CD8-positive, alpha-beta memory T cell (primary cell): ENCODE data around the gene HPS5. TPM values are rescaled to one million over a fixed set of nuclear protein-coding genes. Genes with fewer than 3 reads are reported as not detected.

ENCODE experiments used
- CTCF ChIA-PET: fragments of 350-600 bp; sonication (Branson Sonifier 250); formaldehyde crosslinking; loops from one replicate; lab custom pipeline; 2021; ENCODE audit warnings: antibody characterized with exemption; lab: Charles Lee
- POLR2A ChIA-PET: fragments of 350-600 bp; sonication (Branson Sonifier 250); formaldehyde crosslinking; loops from one replicate; lab custom pipeline; 2021; ENCODE audit warnings: antibody characterized with exemption; lab: Charles Lee
- DNase-seq, 5 donors: peaks; one replicate each; pipeline versions ENCODE4 v3.0.0 to v3.0.0-alpha.2; 2020 to 2022; ENCODE audit warnings: mixed read lengths in 1 of 5
- H3K27ac ChIP-seq: one replicate; pipeline ENCODE4 v1.7.0; 2013; ENCODE audit warnings: low read depth, mild to moderate bottlenecking, low read length, moderate library complexity
- H3K27me3 ChIP-seq: 2 replicates; pipeline ENCODE4 v1.7.0; 2013; ENCODE audit warnings: low read length, mild to moderate bottlenecking; ENCODE audit not compliant: insufficient read depth, poor library complexity, severe bottlenecking
- H3K36me3 ChIP-seq: 2 replicates; pipeline ENCODE4 v1.7.0; 2013; ENCODE audit warnings: mild to moderate bottlenecking, low read length, moderate library complexity; ENCODE audit not compliant: insufficient read depth
- H3K4me1 ChIP-seq: 2 replicates; pipeline ENCODE4 v1.7.0; 2013; ENCODE audit warnings: mild to moderate bottlenecking, low read length, moderate library complexity; ENCODE audit not compliant: insufficient read depth
- H3K4me3 ChIP-seq: 2 replicates; pipeline ENCODE4 v1.7.0; 2013; ENCODE audit warnings: mild to moderate bottlenecking, low read length
- H3K9me3 ChIP-seq: 2 replicates; pipeline ENCODE4 v1.7.0; 2013; ENCODE audit warnings: mild to moderate bottlenecking, low read length
- H3K27ac Mint-ChIP-seq, 8 donors: one replicate each; pipeline ENCODE4 v1.8.0; 2020 to 2021; ENCODE audit warnings: mixed read lengths in 8 of 8, mild to moderate bottlenecking in 6 of 8, inconsistent platforms in 3 of 8, moderate library complexity in 3 of 8
- H3K27me3 Mint-ChIP-seq, 2 donors: one replicate each; pipeline ENCODE4 v1.8.0; 2020 to 2021; ENCODE audit warnings: mixed read lengths in 2 of 2, mild to moderate bottlenecking in 1 of 2, moderate library complexity in 1 of 2
- H3K36me3 Mint-ChIP-seq, 3 donors: one replicate each; pipeline ENCODE4 v1.8.0; 2020 to 2021; ENCODE audit warnings: mixed read lengths in 3 of 3, inconsistent platforms in 1 of 3, mild to moderate bottlenecking in 1 of 3
- H3K4me1 Mint-ChIP-seq, 3 donors: one replicate each; pipeline ENCODE4 v1.8.0; 2020 to 2021; ENCODE audit warnings: mixed read lengths in 3 of 3, inconsistent platforms in 1 of 3, mild to moderate bottlenecking in 1 of 3
- H3K4me3 Mint-ChIP-seq, 7 donors: one replicate each; pipeline ENCODE4 v1.8.0; 2020 to 2021; ENCODE audit warnings: mixed read lengths in 7 of 7, mild to moderate bottlenecking in 6 of 7, moderate library complexity in 4 of 7, inconsistent platforms in 2 of 7
- H3K9me3 Mint-ChIP-seq, 5 donors: one replicate each; pipeline ENCODE4 v1.8.0; 2020 to 2022; ENCODE audit warnings: mixed read lengths in 5 of 5, mild to moderate bottlenecking in 3 of 5, moderate library complexity in 2 of 5, inconsistent platforms in 1 of 5
- polyA plus RNA-seq: library from polyadenylated mRNA; unstranded; fragments of 300-500 nt; fragmentation: Illumina TruSeq; gene quantifications from one replicate; pipeline ENCODE4 v1.2.3, GENCODE V29; 2021
- total RNA-seq, 2 experiments: library from RNA; stranded (reverse); gene quantifications; one replicate each; pipeline ENCODE4 v1.2.3, GENCODE V29; 2021

The HPS5 gene
- total and polyA plus RNA-seq, 3 experiments from 2014 or later = 13.8 to 19.4 (median 18.5) TPM

DNA sequence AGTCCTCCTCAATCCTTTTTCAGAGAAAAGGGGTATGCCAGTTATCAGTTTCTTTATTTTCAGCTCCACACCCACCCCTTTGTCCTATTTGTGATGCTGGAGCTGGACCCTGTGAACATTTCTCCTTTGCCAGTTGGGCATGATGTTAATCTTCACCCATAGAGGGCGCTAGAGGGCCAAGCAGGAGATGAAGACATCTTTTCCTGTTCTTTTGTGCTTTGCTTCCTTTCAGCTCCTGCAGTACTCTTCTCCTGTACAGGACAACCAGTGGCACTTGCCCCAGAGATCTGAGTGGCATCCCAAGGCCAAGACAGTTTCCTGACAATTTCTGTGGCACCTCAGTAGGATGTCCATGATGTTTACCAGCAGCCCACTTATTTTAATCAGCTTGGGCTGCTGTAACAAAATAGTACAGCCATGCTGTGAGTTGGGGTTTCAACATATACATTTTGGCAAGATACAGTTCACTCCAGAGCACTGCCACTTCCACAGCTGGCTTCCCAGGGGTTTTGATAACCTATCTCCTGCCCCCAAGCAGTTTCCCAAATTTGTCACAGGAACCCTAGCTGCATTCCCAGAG, 78.1 kb downstream of the HPS5 start:
- DNase-seq = peak; percentile 33 to 78 (median 49)
- Histone ChIP-seq H3K4me1 (no peaks in the 10 kb centered on the region), H3K9me3 (no peaks in the 10 kb centered on the region), H3K27me3 (peaks cover 9% of the 10 kb centered on the region), H3K27ac (no peak overlapping the region), H3K4me3 (no peak overlapping the region), H3K36me3 (no peaks in the 10 kb centered on the region)
- H3K36me3 Mint-ChIP-seq = peaks cover 0 to 6% (median 0%) of the 10 kb centered on the region in 3 donors
- peaks cover 8 to 10% of the 10 kb centered on the region in 2 donors for H3K27me3 Mint-ChIP-seq
- peaks cover 15 to 25% (median 17%) of the 10 kb centered on the region in 3 donors for H3K4me1 Mint-ChIP-seq
- H3K4me3 Mint-ChIP-seq = peak overlapping the region in 2 of 7 donors; percentile 6 to 28
- POLR2A ChIA-PET = interaction anchor here (0.7 to 1.1 kb wide), 2 partner anchors 152 to 297 kb away, joined by 3 read pairs; no protein-coding TSS in a partner anchor
- peaks cover 0 to 5% (median 0%) of the 10 kb centered on the region in 5 donors for H3K9me3 Mint-ChIP-seq
- H3K27ac Mint-ChIP-seq = peak overlapping the region in 6 of 8 donors; percentile 6 to 81 (median 53)
- CTCF ChIA-PET = interaction anchor here (0.6 to 2.1 kb wide), 21 partner anchors 9 to 487 kb away, joined by 3 to 11 read pairs (median 3); partner anchors contain the start of genes LDHA, SPTY2D1 and TSG101

DNA sequence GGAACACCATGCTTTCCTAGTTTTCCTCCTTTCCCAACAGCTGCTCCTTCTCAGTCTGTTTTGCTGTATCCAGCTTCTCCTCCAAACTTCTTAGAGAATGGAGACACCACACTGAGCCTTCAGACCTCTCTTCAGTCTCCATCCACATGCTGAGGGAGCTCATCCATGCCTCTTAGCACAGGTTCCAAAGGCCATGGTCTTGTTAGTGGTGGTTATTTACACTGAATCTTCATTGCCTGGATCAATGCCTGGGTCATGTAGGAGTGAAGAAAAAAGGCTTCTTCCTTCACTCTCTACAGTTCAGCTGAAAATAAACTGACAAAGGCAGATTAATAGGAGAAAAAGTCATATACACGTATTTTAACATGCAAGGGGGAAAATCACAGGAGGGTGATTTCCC, 82.3 kb downstream of the HPS5 start:
- Histone ChIP-seq H3K4me3 (no peak overlapping the region), H3K9me3 (no peaks in the 10 kb centered on the region), H3K27me3 (peaks cover 13% of the 10 kb centered on the region), H3K27ac (no peak overlapping the region), H3K36me3 (no peaks in the 10 kb centered on the region), H3K4me1 (no peaks in the 10 kb centered on the region)
- ChIA-PET POLR2A (no interaction called here), CTCF (no interaction called here)
- Mint-ChIP-seq H3K27me3 (peaks cover 15 to 29% of the 10 kb centered on the region in 2 donors), H3K36me3 (peaks cover 0 to 6% (median 0%) of the 10 kb centered on the region in 3 donors), H3K27ac (no peak overlapping the region), H3K4me1 (peaks cover 5 to 7% (median 5%) of the 10 kb centered on the region in 3 donors), H3K9me3 (peaks cover 0 to 5% (median 0%) of the 10 kb centered on the region in 5 donors), H3K4me3 (no peak overlapping the region)
- no peak for DNase-seq

DNA sequence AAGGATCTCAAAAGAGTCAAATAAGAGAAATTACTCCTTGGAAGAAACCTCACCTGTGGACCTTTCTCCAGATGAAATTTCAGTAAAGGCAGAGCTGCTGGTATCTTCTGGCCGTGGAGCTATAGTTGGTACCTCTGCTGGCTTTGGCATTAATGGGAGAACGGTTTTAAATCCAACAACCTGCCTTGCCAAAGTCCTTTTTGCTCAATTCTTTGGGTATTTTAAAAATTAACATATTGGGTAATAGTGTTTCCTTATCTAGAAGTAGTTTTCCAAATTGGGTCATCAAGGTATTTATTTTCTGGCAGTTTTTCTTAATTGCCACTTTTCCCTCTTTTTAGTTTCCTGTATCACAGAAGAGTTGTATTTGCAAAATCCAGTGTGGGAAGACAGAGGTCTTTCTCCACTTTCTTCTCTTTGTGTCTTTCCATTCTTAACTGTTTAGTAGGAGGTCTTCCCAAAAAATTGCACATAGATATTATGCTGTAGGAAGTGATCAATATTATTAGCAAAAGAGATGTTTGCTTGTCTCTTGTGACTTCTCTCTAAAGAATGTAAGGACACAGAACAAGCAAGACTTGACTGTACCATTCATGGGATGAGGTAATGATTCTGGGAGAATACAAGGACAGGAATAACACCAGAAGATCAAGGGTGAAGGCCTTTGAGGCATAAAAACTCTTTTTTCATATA, 85.1 kb downstream of the HPS5 start, which contains the start of gene SAA4:
SAA4 (minus strand) TSS at position 139 of the 693 bp plus-strand sequence. CDS start 876 bp downstream, outside the sequence.
- Mint-ChIP-seq H3K4me3 (no peak within 1 kb of the TSS), H3K9me3 (no peaks in the 10 kb centered on the region), H3K27me3 (peaks cover 18 to 36% of the 10 kb centered on the region in 2 donors), H3K36me3 (no peaks in the 10 kb centered on the region), H3K27ac (no peak within 1 kb of the TSS), H3K4me1 (no peaks in the 10 kb centered on the region)
- POLR2A ChIA-PET = interaction anchor here (0.6 kb wide), 1 partner anchor 120 kb away, joined by 6 read pairs; no protein-coding TSS in a partner anchor
- H3K9me3 ChIP-seq = no peaks in the 10 kb centered on the region
- no peak within 1 kb of the TSS for H3K27ac ChIP-seq
- H3K4me3 ChIP-seq = no peak within 1 kb of the TSS
- H3K36me3 ChIP-seq = no peaks in the 10 kb centered on the region
- CTCF ChIA-PET = no interaction called here
- DNase-seq = no peak
- peaks cover 13% of the 10 kb centered on the region for H3K27me3 ChIP-seq
- H3K4me1 ChIP-seq = no peaks in the 10 kb centered on the region

DNA sequence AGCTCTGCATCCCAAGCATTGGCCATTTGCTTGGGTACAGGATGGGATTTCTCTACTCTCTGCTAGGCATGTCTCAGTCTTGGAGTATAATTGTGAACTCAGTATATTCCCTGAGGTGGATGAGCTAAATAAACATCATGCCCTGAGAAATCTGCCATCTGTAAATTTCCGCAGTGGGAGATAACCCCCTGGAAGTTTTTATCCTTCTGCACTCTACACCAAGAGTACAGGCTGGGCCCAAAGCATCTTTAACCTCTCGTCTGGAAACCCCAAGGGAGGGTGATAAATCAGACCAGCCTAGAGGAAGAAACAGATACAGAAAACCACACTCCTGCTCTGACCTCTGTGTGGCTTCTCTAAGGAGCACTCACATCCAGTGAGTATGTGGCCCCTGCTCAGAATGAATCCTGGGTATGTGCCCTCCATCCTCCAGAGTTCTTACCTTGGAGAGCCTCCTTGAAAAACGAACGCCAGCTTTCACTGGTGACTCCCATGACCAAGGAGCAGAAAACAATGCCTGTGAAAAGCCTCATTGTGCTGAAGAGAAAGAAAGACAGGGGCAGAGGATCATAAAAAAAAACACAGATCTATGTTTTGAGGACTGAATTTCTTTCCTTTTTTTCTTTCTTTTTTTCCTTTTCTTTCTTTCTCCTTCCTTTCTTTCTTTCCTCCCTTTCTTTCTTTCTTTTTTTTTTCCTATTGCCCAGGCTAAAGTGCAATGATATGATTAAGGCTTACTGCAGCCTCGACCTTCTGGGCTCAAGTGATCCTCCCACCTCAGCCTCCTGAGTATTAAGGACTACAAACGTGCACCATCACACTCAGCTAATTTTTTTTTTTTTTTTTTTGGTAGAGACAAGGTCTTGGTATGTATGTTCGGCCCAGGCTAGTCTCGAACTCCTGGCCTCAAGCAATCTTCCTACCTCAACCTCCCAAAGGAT, 86.3 kb downstream of the HPS5 start:
- Histone ChIP-seq H3K4me3 (no peak overlapping the region), H3K27me3 (peaks cover 13% of the 10 kb centered on the region), H3K36me3 (no peaks in the 10 kb centered on the region), H3K9me3 (no peaks in the 10 kb centered on the region), H3K4me1 (no peaks in the 10 kb centered on the region), H3K27ac (no peak overlapping the region)
- ChIA-PET CTCF (interaction anchor here (2.4 kb wide), 1 partner anchor 8 kb away, joined by 8 read pairs; no protein-coding TSS in a partner anchor), POLR2A (no interaction called here)
- no peaks in the 10 kb centered on the region for H3K9me3 Mint-ChIP-seq
- H3K27ac Mint-ChIP-seq = no peak overlapping the region
- no peaks in the 10 kb centered on the region for H3K36me3 Mint-ChIP-seq
- DNase-seq = no peak
- H3K4me1 Mint-ChIP-seq = no peaks in the 10 kb centered on the region
- H3K27me3 Mint-ChIP-seq = peaks cover 18 to 36% of the 10 kb centered on the region in 2 donors
- no peak overlapping the region for H3K4me3 Mint-ChIP-seq

DNA sequence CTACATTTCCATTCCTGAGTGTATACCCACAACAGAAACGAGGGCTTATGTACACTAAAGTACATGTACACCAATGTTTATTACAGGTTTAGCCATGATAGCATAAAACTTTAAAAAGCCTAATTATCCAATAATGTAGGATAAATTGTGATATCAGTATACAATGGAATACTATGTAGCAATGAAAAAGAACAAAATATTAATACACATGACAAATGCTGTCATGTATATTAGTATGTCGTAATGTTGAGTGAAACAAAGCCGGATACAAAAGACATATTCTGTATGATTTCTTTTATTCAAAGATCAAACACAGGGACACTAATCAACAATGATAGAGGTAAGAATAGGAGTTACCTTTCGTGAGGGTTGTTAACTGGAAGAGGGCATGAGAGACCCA, 88.0 kb downstream of the HPS5 start:
- CTCF ChIA-PET = interaction anchor here (2.4 kb wide), 1 partner anchor 10 kb away, joined by 8 read pairs; no protein-coding TSS in a partner anchor
- H3K9me3 ChIP-seq = no peaks in the 10 kb centered on the region
- H3K27me3 Mint-ChIP-seq = peaks cover 10 to 28% of the 10 kb centered on the region in 2 donors

DNA sequence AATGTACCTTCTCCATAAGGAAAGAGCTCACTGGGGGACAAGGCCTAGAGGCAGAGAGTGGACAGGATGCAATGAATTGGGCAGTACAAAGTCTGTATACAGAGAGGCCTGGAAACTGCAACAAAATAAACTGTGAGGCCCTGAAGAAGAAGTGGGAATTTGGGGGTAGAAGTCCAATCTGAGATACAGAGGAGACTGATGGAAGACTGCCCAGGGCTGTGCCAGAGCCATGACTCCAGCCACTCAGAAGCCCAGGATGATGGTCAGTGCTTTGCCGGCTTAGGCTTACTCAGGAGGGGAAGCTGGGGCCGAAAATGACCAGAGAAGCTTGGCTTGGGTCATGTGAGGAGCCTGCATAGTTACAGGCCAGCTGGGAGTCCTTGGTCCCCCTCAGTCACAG, 91.1 kb downstream of the HPS5 start:
- H3K9me3 ChIP-seq = no peaks in the 10 kb centered on the region
- H3K27me3 Mint-ChIP-seq = peaks cover 6 to 8% of the 10 kb centered on the region in 2 donors
- no peaks in the 10 kb centered on the region for H3K4me1 Mint-ChIP-seq
- ChIA-PET CTCF (no interaction called here), POLR2A (no interaction called here)
- H3K4me3 Mint-ChIP-seq = no peak overlapping the region
- no peak overlapping the region for H3K27ac ChIP-seq
- H3K27me3 ChIP-seq = peaks cover 4% of the 10 kb centered on the region
- peaks cover 0 to under 1% (median 0%) of the 10 kb centered on the region in 3 donors for H3K36me3 Mint-ChIP-seq
- peak overlapping the region in 1 of 8 donors; percentile 35 for H3K27ac Mint-ChIP-seq
- no peaks in the 10 kb centered on the region for H3K9me3 Mint-ChIP-seq
- H3K4me1 ChIP-seq = no peaks in the 10 kb centered on the region
- H3K4me3 ChIP-seq = no peak overlapping the region
- H3K36me3 ChIP-seq = no peaks in the 10 kb centered on the region
- no peak for DNase-seq

More for the DNA sequence above, 88.0 kb downstream of the HPS5 start:
- Histone ChIP-seq H3K27ac (no peak overlapping the region), H3K4me3 (no peak overlapping the region), H3K36me3 (no peaks in the 10 kb centered on the region), H3K4me1 (no peaks in the 10 kb centered on the region), H3K27me3 (peaks cover 3% of the 10 kb centered on the region)
- Mint-ChIP-seq H3K9me3 (no peaks in the 10 kb centered on the region), H3K27ac (no peak overlapping the region), H3K36me3 (no peaks in the 10 kb centered on the region), H3K4me1 (no peaks in the 10 kb centered on the region), H3K4me3 (no peak overlapping the region)
- DNase-seq = no peak
- POLR2A ChIA-PET = no interaction called here

DNA sequence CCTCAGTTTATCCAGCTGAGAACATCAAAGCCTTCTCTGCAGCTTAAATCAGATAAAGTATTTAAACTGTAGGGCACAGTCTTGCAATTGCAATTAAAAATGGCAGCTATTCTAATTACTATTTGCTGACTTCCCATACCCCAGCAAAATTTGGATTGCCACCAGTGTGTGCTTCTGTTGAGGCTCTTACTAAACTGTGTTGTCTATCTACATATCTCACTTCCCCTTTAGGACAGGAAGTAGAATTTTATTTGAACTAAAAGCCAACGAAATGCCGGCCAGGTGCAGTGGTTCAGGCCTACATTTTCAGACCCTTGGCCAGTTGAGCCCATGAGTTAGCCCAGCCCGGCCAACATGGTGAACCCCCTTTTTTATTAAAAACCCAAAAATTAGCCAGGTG, 92.4 kb downstream of the HPS5 start:
- H3K4me1 Mint-ChIP-seq = no peaks in the 10 kb centered on the region
- Histone ChIP-seq H3K4me3 (no peak overlapping the region), H3K9me3 (no peaks in the 10 kb centered on the region), H3K4me1 (no peaks in the 10 kb centered on the region), H3K27me3 (peaks cover 4% of the 10 kb centered on the region), H3K36me3 (no peaks in the 10 kb centered on the region), H3K27ac (no peak overlapping the region)
- H3K4me3 Mint-ChIP-seq = no peak overlapping the region
- ChIA-PET POLR2A (no interaction called here), CTCF (no interaction called here)
- no peak overlapping the region for H3K27ac Mint-ChIP-seq
- no peak for DNase-seq
- peaks cover 0 to 3% (median 0%) of the 10 kb centered on the region in 3 donors for H3K36me3 Mint-ChIP-seq
- H3K27me3 Mint-ChIP-seq = peaks cover 6 to 13% of the 10 kb centered on the region in 2 donors
- H3K9me3 Mint-ChIP-seq = no peaks in the 10 kb centered on the region
